HuH-7.5 (cell line): ENCODE measurements around the gene ANKRD30B.
"Not testable (repeated sequence)": the region's sequence is repeated elsewhere in the genome, so short reads cannot be mapped to it uniquely, and the experiment has no call there.

Experiments used
- DNase-seq: peaks from one replicate; pipeline ENCODE4 v3.0.0; 2011; ENCODE audit warnings: low spot score

Gene ANKRD30B, protein sequence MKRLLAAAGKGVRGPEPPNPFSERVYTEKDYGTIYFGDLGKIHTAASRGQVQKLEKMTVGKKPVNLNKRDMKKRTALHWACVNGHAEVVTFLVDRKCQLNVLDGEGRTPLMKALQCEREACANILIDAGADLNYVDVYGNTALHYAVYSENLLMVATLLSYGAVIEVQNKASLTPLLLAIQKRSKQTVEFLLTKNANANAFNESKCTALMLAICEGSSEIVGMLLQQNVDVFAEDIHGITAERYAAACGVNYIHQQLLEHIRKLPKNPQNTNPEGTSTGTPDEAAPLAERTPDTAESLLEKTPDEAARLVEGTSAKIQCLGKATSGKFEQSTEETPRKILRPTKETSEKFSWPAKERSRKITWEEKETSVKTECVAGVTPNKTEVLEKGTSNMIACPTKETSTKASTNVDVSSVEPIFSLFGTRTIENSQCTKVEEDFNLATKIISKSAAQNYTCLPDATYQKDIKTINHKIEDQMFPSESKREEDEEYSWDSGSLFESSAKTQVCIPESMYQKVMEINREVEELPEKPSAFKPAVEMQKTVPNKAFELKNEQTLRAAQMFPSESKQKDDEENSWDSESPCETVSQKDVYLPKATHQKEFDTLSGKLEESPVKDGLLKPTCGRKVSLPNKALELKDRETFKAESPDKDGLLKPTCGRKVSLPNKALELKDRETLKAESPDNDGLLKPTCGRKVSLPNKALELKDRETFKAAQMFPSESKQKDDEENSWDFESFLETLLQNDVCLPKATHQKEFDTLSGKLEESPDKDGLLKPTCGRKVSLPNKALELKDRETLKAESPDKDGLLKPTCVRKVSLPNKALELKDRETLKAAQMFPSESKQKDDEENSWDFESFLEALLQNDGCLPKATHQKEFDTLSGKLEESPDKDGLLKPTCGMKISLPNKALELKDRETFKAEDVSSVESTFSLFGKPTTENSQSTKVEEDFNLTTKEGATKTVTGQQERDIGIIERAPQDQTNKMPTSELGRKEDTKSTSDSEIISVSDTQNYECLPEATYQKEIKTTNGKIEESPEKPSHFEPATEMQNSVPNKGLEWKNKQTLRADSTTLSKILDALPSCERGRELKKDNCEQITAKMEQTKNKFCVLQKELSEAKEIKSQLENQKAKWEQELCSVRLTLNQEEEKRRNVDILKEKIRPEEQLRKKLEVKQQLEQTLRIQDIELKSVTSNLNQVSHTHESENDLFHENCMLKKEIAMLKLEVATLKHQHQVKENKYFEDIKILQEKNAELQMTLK (N-terminal part only)

DNA sequence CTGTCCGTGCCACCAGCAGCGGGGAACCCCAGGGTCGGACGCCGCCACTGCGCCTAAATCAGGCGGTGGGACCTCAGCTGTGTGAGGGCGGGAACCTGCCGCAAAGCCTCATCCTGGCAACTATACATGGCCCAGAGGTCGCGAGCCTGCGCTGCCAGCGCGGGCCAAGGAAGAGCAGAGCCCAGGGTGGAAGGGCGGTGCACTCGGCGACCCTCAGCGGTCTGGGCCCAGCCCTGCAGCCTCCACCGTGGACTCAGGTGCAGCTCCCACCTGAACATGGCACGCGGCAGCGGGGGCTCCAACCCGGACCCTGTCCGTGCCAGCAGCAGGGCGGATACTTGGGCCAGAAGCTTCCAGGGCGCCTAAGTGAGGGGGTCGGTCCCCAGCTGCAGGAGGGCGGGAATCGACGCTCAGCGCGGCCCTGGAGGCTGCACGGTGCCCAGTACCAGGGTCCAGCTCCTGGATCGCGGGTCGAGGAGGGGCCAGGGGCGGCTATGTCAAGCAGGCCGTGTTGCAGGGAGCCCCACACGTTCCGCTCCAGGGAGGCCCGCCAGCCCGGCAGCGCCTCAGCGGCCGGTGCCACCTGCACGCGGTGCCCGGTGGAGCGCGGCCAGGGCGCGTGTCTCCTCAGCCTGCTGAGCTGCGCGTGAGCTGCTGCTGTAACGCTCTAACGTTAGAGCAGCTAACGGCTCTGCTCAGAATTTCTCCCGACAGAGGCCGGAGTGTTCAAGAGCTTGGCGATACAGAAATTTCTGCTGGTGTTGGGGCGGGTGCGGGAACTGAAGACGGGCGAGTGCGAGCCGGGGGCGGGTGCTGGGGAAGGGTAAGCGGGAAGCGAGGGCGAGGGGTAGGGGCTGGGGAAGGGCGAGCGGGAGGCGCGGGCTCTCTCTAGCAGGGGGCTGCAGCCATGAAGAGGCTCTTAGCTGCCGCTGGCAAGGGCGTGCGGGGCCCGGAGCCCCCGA lies at the start of gene ANKRD30B:
Gene ANKRD30B (plus strand): TSS at position 660 of the 962 bp plus-strand sequence. CDS start 248 bp downstream, at position 908.
- DNase-seq, result no peak

DNA sequence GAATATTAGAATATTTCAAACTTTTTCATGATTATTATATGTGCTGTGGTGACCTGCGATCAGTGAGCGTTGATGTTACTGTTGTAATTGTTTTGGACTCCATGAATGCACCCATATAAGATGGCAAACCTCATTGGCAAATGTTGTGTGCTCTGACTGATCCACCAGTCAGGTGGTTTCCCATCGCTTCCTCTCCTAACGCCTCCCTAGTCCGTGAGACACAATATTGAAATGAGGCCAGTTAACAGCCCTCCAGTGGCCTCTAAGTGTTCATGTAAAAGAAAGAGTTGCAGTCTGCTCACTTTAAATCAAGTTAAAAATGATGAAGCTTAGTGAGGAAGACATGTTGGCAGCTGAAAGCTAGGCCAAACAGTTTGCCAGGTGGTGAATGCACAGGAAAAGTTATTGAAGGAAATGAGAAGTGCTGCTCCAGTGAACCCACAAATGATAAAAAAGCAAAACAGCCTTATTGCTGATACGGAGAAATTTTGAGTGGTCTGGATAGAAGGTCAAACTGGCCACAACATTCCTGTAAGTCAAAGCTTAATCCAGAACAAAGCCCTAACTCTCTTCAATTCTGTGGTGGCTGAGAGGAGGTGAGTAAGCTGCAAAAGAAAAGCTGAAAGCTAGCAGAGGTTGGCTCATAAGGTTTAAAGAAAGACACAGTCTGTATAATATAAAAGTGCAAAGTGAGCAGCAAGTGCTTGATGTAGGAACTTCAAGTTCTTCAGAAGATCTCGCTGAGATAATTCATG lies 46.5 kb upstream of the ANKRD30B start:
- not testable (repeated sequence) for DNase-seq

DNA sequence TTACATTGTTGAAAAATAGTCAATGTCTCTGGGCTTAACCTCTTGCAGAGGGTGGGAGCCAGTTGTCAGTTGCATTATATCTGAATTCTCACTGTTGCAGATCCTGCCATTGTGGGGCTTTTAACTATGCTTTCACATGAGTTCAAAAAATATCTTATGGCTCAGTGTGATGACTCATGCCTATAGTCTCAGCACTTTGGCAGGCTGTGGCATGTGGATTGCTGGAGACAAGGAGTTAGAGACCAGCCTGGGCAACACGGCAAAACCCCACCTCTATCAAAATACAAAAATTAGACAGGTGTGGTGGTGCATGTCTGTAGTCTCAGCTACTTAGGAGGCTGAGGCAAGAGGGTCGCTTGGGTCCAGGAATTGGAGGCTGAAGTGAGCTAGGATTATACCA lies 38.2 kb upstream of the ANKRD30B start:
- DNase-seq, result not testable (repeated sequence)

DNA sequence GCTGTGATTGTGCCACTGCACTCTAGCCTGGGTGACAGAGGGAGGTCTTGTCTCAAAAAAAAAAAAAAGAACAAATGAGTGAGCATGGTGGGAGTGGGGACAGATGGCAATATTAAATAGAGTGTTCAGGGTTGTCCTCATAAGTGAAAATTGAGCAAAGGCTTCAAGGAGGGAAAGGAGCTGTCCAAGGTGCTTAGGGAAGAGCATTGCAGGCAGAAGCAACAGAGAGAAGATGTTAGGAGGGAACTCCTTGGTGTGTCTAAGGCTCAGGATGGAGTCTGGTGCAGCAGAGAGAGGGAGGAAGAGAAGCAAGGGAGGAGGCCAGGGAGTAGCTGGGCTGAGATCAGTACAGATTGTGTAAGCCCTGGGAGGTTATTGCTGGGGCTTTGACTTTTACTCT lies 26.4 kb upstream of the ANKRD30B start:
- DNase-seq, result not testable (repeated sequence)

GRCh38 chr18:14739056-14739455 lies 8.9 kb upstream of the ANKRD30B start:
- DNase-seq, result not testable (repeated sequence)

DNA sequence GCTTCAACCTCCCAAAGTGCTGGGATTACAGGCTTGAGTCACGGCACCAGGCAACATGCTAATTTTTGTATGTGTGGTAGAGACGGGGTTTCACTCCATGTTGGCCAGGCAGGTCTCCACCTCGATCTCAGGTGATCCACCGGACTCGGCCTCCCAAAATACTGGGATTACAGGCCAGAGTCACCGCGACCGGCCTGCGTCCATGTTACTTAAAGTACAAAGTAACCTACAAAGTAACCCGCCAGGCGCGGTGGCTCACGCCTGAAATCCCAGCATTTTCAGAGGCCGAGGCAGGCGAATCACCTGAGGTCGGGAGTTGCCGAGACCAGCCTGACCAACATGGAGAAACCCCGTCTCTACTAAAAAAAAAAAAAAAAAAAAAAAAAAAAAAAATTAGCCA lies 1.1 kb upstream of the ANKRD30B start:
- no peak for DNase-seq

GRCh38 chr18:14748496-14748895 lies 524 bp downstream of the ANKRD30B start:
- no peak for DNase-seq

GRCh38 chr18:14763566-14763965 lies 15.6 kb downstream of the ANKRD30B start:
- not testable (repeated sequence) for DNase-seq

DNA sequence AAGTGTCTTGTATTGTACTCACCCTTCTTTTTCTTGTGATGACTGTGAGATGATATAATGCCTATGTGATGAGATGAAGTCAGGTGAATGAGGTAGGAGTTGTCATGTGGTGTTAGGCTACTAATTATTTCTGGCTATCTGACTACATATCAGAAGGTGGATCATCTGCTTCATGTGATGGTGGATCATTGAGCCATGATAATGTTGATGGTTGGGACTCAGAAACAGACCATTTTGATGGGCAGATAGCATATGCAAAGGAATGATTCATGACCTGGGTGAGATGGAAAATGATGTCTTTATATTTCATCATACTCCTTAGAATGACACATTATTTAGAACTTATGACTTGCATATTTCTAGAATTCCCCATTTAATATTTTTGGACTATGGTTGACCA lies 19.5 kb downstream of the ANKRD30B start:
- no peak for DNase-seq

DNA sequence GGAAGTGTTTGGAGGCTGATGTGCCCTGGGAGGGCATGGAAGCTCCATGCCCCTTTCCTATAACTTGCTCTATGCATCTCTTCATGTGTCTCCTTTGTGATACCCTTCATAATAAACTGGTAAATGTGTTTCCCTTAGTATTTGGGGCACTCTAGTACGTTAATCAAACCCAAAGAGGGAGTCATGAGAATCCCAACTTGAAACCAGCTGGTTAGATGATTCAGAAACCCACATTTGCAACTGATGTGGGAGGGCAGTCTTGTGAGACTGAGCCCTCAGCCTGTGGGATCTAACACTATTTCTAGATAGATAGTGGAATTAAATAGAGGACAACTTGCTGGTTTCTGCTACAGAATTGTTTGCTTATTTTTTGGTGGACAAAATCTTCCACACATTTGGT lies 20.3 kb downstream of the ANKRD30B start:
- DNase-seq, result no peak

DNA sequence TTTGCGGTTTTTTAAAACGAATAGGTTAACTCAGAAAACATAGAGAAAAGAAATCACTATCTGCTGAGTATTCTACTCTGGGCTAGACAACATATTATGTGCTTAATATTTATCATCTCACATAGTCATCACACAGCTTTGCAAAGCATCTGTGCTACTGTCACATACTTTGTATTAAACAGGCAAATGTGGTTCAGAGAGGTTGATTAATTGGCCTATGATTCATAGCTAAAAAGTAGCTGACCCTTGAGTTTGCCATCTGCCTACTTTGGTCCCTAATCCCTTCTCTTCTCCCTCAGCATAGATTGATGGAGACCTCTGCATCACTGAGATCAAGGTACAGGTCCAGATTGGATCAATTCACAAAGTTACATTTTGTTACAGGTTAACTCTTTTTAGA lies 21.4 kb downstream of the ANKRD30B start:
- DNase-seq, result no peak

DNA sequence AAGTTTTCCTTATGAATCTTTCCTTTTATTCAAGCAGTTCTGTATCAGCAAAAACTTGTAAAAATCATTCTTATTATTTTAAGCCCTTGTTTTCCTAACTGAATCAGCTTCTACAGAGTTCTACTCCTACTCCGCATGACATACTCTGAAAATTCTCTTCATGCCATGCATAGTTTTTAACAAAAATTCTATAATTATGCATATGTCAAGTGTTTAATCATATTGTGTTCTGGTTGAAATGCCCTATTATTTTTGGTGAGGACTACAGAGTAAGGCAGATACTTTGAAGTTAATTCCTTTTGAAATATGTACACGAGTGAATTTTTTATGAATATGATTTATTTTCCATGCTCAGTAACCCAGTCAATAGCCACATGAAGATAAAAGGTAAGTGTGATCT lies 28.8 kb downstream of the ANKRD30B start:
- DNase-seq, result no peak

- DNase-seq, result no peak
These were observed 33.7 kb downstream of the ANKRD30B start for GRCh38 chr18:14781671-14782070.

DNA sequence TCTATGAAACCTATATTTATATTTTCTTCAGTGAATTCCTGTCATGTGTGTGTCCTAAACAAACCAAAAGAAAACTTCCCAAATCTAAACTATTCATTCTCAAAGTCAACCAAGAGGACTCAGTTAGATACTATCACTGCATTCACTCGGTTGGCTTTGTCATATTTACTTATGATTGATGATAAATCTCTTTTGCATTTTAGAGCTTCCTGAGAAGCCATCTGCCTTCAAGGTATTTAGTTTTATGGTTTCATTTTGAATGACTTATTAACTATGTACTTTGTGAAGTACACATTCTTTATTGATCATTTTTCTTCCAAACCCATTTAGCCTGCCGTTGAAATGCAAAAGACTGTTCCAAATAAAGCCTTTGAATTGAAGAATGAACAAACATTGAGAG lies 36.2 kb downstream of the ANKRD30B start:
- DNase-seq, result no peak

- not testable (repeated sequence) for DNase-seq
These were observed 48.9 kb downstream of the ANKRD30B start for GRCh38 chr18:14796876-14797275.

- not testable (repeated sequence) for DNase-seq
These were observed 50.2 kb downstream of the ANKRD30B start for GRCh38 chr18:14797969-14798764.

- not testable (repeated sequence) for DNase-seq
These were observed 63.1 kb downstream of the ANKRD30B start for GRCh38 chr18:14811081-14811480.

DNA sequence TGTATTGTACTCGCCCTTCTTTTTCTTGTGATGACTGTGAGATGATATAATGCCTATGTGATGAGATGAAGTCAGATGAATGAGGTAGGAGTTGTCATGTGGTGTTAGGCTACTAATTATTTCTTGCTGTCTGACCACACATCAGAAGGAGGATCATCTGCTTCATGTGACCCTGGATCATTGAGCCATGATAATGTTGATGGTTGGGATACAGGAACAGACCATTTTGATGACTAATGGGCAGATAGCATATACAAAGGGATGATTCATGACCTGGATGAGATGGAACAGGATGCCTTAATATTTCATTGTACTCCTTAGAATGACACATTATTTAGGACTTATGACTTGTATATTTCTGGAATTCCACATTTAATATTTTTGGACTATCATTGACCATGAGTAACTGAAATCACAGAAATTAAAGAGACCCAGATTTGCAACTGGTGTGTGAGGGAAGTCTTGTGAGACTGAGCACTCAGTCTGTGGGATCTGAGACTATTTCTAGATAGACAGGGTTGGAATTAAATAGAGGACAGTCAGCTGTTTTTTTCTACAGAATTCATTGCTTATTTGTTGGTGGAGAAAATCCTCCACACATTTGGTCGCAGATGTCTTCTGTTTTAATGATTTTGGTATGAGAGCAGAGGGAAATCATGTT lies 79.1 kb downstream of the ANKRD30B start:
- DNase-seq, result not testable (repeated sequence)

DNA sequence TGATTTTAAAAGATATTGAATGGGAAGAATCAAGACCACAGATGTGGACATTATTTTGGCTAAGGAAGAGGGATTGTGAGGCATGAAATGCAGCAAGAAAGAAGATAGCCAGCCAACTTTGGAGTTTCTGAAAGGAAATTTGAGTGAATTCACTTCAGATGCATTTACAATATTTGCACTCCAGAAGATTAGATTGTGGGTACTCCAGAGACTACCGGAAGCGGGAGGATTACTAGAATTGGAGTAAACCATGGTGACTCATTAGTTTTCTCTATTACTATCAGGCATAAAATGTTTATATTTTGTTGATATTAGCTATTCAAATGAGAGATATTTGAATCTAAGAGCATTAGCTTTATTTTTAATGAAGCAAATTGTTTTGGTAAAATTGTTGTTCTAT lies 93.6 kb downstream of the ANKRD30B start:
- DNase-seq, result not testable (repeated sequence)
